Vagina (tissue), 2 donors: Measurements from ENCODE around the gene MGST3. TPM values are rescaled to one million over a fixed set of nuclear protein-coding genes. Genes with fewer than 3 reads are reported as not detected.

ENCODE experiments used
- DNase-seq, 2 donors: peaks; one replicate each; pipeline ENCODE4 v3.0.0-alpha.2; 2017; ENCODE audit errors: extremely low spot score in 2 of 2
- H3K27ac ChIP-seq: fragments of 200-600 bp; sonication (generic); one replicate; pipeline ENCODE4 v1.5.1; 2019
- H3K27me3 ChIP-seq: fragments of 200-600 bp; sonication (generic); one replicate; pipeline ENCODE4 v1.5.1; 2019
- H3K36me3 ChIP-seq, 2 donors: fragments of 200-600 bp; sonication (generic); one replicate each; pipeline ENCODE4 v1.5.1; 2017 to 2019
- H3K4me1 ChIP-seq: fragments of 200-600 bp; sonication (generic); one replicate; pipeline ENCODE4 v1.5.1; 2019
- H3K4me3 ChIP-seq, 2 donors: fragments of 200-600 bp; sonication (generic); 1 replicate in 1 of 2; 2 replicates in 1 of 2; pipeline ENCODE4 v1.5.1; 2016 to 2019
- H3K9me3 ChIP-seq: fragments of 200-600 bp; sonication (generic); one replicate; pipeline ENCODE4 v1.5.1; 2019
- POLR2A ChIP-seq, 2 donors: fragments of 450-650 bp; IDR thresholded peaks; one replicate each; pipeline ENCODE4 v1.6.1; 2017; ENCODE audit warnings: antibody characterized with exemption in 2 of 2, mild to moderate bottlenecking in 2 of 2, moderate library complexity in 2 of 2
- POLR2AphosphoS5 ChIP-seq, 2 donors: sonication (generic); formaldehyde crosslinking; IDR thresholded peaks; one replicate each; pipeline ENCODE4 v1.9.0; 2017; ENCODE audit warnings: antibody characterized with exemption in 2 of 2, mild to moderate bottlenecking in 2 of 2, low read depth in 1 of 2; ENCODE audit not compliant: insufficient read depth in 1 of 2
- intact Hi-C: fragments of 100-400 bp; cut with DNase I; formaldehyde crosslinking; loops from one replicate; pipeline ENCODE4 v1.15.1; 2023
- total RNA-seq: library from RNA; depleted of rRNA; stranded (reverse); fragments of >200 nt; gene quantifications from one replicate; pipeline ENCODE4 v1.2.3, GENCODE V29; 2016
- TF ChIP-seq, protein P1 (sequence below), 3 experiments: fragments of 450-650 bp in 2 of 3; fragments of 200-600 bp in 1 of 3; sonication (generic) in 1 of 3; IDR thresholded peaks; one replicate each; pipeline ENCODE4 v1.5.1; 2017 to 2019; ENCODE audit warnings: antibody characterized with exemption in 3 of 3, mild to moderate bottlenecking in 2 of 3, moderate library complexity in 2 of 3

MGST3 gene
- total RNA-seq, 1 donor from 2014 or later, result 176 TPM

DNA sequence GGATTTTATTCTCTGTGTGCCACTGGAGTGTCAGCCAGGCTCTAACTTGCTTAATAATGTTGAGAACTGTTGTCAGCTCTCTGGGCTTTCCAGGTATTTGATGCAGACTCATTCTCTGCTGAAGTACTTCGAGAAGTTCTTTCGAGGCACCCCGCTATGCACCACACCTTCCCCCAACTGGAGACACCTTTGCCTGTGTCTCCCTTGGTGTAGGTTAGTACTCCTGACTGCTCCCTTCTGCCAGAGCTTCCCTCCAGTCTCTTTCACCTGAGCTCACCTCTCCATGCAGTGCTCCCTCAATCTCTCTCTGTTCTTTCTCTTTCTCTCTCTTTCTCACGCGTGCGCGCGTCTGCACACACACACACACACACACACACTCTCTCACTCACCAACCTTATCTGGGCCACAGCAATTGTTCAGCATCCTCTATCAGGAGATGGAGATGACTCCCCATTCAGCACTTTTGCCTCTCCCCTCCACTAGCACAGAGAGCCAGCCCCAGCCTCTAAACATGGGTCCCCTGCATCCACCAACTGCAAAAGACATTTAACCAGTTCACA lies 14.0 kb upstream of the MGST3 start:
- Histone ChIP-seq H3K4me1 (no peaks in the 10 kb centered on the region), H3K9me3 (no peaks in the 10 kb centered on the region), H3K36me3 (no peaks in the 10 kb centered on the region), H3K27ac (no peak overlapping the region), H3K4me3 (no peak overlapping the region), H3K27me3 (no peaks in the 10 kb centered on the region)
- TF ChIP-seq, protein P1, sequence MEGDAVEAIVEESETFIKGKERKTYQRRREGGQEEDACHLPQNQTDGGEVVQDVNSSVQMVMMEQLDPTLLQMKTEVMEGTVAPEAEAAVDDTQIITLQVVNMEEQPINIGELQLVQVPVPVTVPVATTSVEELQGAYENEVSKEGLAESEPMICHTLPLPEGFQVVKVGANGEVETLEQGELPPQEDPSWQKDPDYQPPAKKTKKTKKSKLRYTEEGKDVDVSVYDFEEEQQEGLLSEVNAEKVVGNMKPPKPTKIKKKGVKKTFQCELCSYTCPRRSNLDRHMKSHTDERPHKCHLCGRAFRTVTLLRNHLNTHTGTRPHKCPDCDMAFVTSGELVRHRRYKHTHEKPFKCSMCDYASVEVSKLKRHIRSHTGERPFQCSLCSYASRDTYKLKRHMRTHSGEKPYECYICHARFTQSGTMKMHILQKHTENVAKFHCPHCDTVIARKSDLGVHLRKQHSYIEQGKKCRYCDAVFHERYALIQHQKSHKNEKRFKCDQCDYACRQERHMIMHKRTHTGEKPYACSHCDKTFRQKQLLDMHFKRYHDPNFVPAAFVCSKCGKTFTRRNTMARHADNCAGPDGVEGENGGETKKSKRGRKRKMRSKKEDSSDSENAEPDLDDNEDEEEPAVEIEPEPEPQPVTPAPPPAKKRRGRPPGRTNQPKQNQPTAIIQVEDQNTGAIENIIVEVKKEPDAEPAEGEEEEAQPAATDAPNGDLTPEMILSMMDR (IDR thresholded peaks at IDR 0.05), result no peak
- no peak for TF ChIP-seq POLR2A (IDR thresholded peaks at IDR 0.05)
- no peak for TF ChIP-seq POLR2AphosphoS5 (IDR thresholded peaks at IDR 0.05; ENCODE audit: insufficient read depth in 1 of 2, low read depth in 1 of 2)
- DNase-seq, result no peak
- intact Hi-C loops, result no loop called here

DNA sequence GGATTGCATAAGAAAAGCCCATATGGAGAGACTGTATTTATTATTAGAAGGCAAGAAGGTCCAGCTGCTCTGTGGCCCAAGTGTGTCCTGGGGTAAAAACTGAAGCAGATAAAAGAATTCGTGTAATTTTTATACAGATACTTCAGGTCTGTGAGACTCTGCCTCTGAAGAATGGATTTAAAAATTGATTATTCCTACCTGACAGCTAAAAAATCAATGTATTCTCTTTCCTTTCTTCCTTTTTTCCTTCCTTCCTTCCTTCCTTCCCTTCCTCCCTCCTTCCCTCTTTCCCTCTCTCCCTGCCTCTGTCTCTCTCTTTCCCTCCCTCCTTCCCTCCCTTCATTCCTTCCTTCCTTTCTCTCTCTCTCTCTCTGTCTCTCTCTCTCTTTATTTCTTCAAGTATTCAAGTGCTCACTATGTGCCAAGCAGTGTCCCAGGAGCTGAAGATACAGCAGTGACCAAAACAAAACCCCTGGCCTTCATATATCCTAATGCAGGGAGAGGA lies 11.3 kb upstream of the MGST3 start:
- H3K27ac ChIP-seq, result no peak overlapping the region
- intact Hi-C loops, result no loop called here
- H3K36me3 ChIP-seq, result no peaks in the 10 kb centered on the region
- H3K27me3 ChIP-seq, result no peaks in the 10 kb centered on the region
- no peak for DNase-seq
- H3K4me3 ChIP-seq, result no peak overlapping the region
- no peaks in the 10 kb centered on the region for H3K4me1 ChIP-seq
- TF ChIP-seq, protein P1 (IDR thresholded peaks at IDR 0.05), result no peak
- TF ChIP-seq POLR2AphosphoS5 (IDR thresholded peaks at IDR 0.05; ENCODE audit: insufficient read depth in 1 of 2, low read depth in 1 of 2) (no peak), POLR2A (IDR thresholded peaks at IDR 0.05) (no peak)
- no peaks in the 10 kb centered on the region for H3K9me3 ChIP-seq

DNA sequence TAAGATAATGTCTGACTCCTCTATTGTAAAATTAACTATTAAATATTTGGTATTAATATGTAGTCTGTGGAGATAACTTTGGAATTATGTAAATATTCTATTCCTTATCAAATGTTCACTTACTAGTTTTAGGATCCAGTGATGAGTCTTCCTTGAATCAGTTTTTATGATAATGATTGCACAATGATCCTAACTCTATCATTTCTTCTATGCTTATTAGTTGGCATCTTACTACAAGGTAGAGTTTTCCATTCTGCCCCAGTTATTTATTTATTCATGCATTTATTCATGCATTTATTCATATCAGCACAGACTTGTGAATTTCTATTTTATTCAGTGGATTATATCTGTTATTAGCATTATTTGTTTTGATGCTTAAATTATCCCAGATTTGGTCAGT lies 7.4 kb upstream of the MGST3 start:
- H3K36me3 ChIP-seq, result no peaks in the 10 kb centered on the region
- H3K9me3 ChIP-seq, result no peaks in the 10 kb centered on the region
- no peaks in the 10 kb centered on the region for H3K4me1 ChIP-seq
- intact Hi-C loops, result no loop called here
- no peak overlapping the region for H3K27ac ChIP-seq
- TF ChIP-seq, protein P1 (IDR thresholded peaks at IDR 0.05), result no peak
- no peak for TF ChIP-seq POLR2A (IDR thresholded peaks at IDR 0.05)
- no peak for TF ChIP-seq POLR2AphosphoS5 (IDR thresholded peaks at IDR 0.05; ENCODE audit: insufficient read depth in 1 of 2, low read depth in 1 of 2)
- H3K4me3 ChIP-seq, result no peak overlapping the region
- no peaks in the 10 kb centered on the region for H3K27me3 ChIP-seq
- DNase-seq, result no peak

DNA sequence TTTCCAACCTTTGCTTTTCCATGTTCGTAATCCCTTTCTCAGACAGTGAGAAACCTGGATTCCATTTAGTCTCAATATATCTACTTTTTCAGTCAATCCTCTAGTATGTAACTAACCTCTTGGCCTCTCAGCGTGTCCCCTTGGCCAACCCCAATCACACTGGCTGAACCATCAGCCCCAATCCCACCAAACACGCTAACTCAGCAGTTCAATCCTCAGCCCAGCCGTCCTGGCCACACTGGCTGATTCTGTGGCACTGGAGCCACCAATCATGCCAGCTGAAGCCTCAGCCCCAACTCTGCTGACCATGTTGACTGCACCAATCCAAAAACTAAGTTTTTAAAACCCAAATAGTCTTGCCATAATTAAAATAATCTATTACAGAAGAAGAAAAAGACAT lies 6.6 kb upstream of the MGST3 start:
- no peaks in the 10 kb centered on the region for H3K4me1 ChIP-seq

More for the DNA sequence above, 6.6 kb upstream of the MGST3 start:
- TF ChIP-seq, protein P1 (IDR thresholded peaks at IDR 0.05), result no peak
- no peak for TF ChIP-seq POLR2AphosphoS5 (IDR thresholded peaks at IDR 0.05; ENCODE audit: insufficient read depth in 1 of 2, low read depth in 1 of 2)
- TF ChIP-seq POLR2A (IDR thresholded peaks at IDR 0.05), result no peak
- Histone ChIP-seq H3K4me3 (no peak overlapping the region), H3K9me3 (no peaks in the 10 kb centered on the region), H3K27ac (no peak overlapping the region), H3K27me3 (no peaks in the 10 kb centered on the region), H3K36me3 (no peaks in the 10 kb centered on the region)
- intact Hi-C loops, result no loop called here
- no peak for DNase-seq
